OCI-LY3 (cell line): ENCODE measurements around the gene IMMP2L.

Experiments used
- H2AFZ ChIP-seq: fragments of 200-600, 300-600 bp; shearing (Covaris generic); 2 replicates; pipeline ENCODE4 v1.6.0; 2014; ENCODE audit warnings: antibody characterized with exemption, low read depth, low read length
- H3K27ac ChIP-seq: fragments of 200-600, 300-600 bp; sonication (generic); 2 replicates; pipeline ENCODE4 v1.5.1; 2014; ENCODE audit warnings: mild to moderate bottlenecking, low read length, moderate library complexity, mixed read lengths
- H3K27me3 ChIP-seq: fragments of 200-600, 300-600 bp; sonication (generic); 2 replicates; pipeline ENCODE4 v1.6.1; 2014; ENCODE audit warnings: low read depth, low read length, mixed read lengths
- H3K36me3 ChIP-seq: fragments of 200-600, 300-600 bp; sonication (generic); replicated peaks from 2 replicates; pipeline ENCODE3; 2014; ENCODE audit warnings: low read depth, low read length, mixed read lengths
- H3K4me1 ChIP-seq: fragments of 300-600, 200-600 bp; sonication (generic); 2 replicates; pipeline ENCODE4 v1.6.1; 2014; ENCODE audit warnings: low read length, mixed read lengths
- H3K4me2 ChIP-seq: fragments of 200-600, 300-600 bp; sonication (generic); 2 replicates; pipeline ENCODE4 v1.6.1; 2014; ENCODE audit warnings: low read length, mixed read lengths
- H3K4me3 ChIP-seq: fragments of 300-600, 200-600 bp; sonication (generic); 2 replicates; pipeline ENCODE4 v1.5.1; 2014; ENCODE audit warnings: antibody characterized with exemption, mild to moderate bottlenecking, low read length, moderate library complexity
- H3K79me2 ChIP-seq: fragments of 300-600, 200-600 bp; shearing (Covaris generic); 2 replicates; pipeline ENCODE4 v1.6.1; 2014; ENCODE audit warnings: mild to moderate bottlenecking, low read length, mixed read lengths
- H3K9ac ChIP-seq: fragments of 300-600, 200-600 bp; shearing (Covaris generic); 2 replicates; pipeline ENCODE4 v1.6.0; 2014; ENCODE audit warnings: mild to moderate bottlenecking, low read length, moderate library complexity
- H3K9me3 ChIP-seq: fragments of 200-600, 300-600 bp; shearing (Covaris generic); 2 replicates; pipeline ENCODE4 v1.6.1; 2014; ENCODE audit warnings: low read length, mixed read lengths; ENCODE audit not compliant: insufficient read depth
- H4K20me1 ChIP-seq: fragments of 200-600, 300-600 bp; sonication (generic); 2 replicates; pipeline ENCODE4 v1.6.1; 2016; ENCODE audit warnings: low read length, mixed read lengths; ENCODE audit not compliant: insufficient read depth
- EZH2phosphoT487 ChIP-seq: fragments of 200-600 bp; shearing (Covaris generic); IDR thresholded peaks from 2 replicates; pipeline ENCODE4 v1.6.1; 2018; ENCODE audit warnings: antibody characterized with exemption, mixed run types, low read depth
- TF ChIP-seq, protein P1 (sequence below): fragments of 200-600, 300-600 bp; sonication (generic); IDR thresholded peaks from 2 replicates; pipeline ENCODE4 v1.5.1; 2014; ENCODE audit warnings: antibody characterized with exemption, low read length, low read depth

Gene IMMP2L

DNA sequence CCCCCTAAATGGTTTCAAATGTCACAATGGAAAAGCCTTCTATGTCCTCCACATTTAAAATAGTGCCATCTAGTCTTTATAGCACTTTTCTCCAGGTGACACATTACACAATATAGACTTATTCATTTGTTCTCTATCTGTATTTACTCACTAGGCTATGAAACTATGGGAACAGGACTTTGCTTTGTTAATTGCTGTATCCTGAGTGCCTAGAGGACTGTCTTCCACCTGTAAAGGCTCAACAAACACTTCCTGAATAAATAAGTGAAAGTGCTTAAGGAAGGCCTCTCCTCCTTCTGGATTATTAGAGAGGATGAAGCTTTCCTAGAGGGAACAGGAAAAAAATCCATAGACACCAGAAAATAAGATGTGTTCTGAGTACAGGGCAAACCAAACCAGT is 868.9 kb downstream of the IMMP2L start:
- Histone ChIP-seq H3K4me1 (no peaks in the 10 kb centered on the region), H2AFZ (no peak overlapping the region)
- TF ChIP-seq EZH2phosphoT487: no peak

DNA sequence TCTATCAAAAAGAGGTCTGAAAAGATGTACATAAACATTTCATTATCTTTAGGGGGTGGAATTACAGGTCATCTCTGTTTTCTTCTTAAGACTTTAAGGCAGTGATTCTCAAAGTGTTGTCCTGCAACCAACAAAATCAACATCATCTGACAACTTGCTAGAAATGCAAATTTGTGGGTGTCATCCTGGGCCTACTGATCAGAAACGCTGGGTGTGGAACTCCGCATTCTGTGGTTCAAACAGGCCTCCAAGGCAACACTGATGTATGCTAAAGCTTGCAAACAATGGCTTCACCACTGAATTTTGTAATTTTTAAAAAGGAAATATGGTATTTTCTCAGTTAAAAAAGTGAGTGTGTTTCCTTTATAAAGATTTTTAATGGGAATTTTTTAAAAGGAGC is 873.4 kb downstream of the IMMP2L start:
- Histone ChIP-seq H3K4me2 (no peak overlapping the region), H4K20me1 (no peaks in the 10 kb centered on the region), H3K4me1 (no peaks in the 10 kb centered on the region), H2AFZ (no peak overlapping the region), H3K36me3 (no peaks in the 10 kb centered on the region), H3K9me3 (no peaks in the 10 kb centered on the region), H3K9ac (no peak overlapping the region), H3K4me3 (no peak overlapping the region), H3K79me2 (no peaks in the 10 kb centered on the region), H3K27me3 (no peaks in the 10 kb centered on the region), H3K27ac (no peak overlapping the region)
- TF ChIP-seq, protein P1, sequence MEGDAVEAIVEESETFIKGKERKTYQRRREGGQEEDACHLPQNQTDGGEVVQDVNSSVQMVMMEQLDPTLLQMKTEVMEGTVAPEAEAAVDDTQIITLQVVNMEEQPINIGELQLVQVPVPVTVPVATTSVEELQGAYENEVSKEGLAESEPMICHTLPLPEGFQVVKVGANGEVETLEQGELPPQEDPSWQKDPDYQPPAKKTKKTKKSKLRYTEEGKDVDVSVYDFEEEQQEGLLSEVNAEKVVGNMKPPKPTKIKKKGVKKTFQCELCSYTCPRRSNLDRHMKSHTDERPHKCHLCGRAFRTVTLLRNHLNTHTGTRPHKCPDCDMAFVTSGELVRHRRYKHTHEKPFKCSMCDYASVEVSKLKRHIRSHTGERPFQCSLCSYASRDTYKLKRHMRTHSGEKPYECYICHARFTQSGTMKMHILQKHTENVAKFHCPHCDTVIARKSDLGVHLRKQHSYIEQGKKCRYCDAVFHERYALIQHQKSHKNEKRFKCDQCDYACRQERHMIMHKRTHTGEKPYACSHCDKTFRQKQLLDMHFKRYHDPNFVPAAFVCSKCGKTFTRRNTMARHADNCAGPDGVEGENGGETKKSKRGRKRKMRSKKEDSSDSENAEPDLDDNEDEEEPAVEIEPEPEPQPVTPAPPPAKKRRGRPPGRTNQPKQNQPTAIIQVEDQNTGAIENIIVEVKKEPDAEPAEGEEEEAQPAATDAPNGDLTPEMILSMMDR: no peak
- no peak for TF ChIP-seq EZH2phosphoT487

More for the DNA sequence above, 868.9 kb downstream of the IMMP2L start:
- H3K27me3 ChIP-seq: no peaks in the 10 kb centered on the region
- no peaks in the 10 kb centered on the region for H3K79me2 ChIP-seq
- no peak overlapping the region for H3K27ac ChIP-seq
- no peak overlapping the region for H3K9ac ChIP-seq
- no peak overlapping the region for H3K4me2 ChIP-seq
- H4K20me1 ChIP-seq: no peaks in the 10 kb centered on the region
- no peaks in the 10 kb centered on the region for H3K9me3 ChIP-seq
- H3K4me3 ChIP-seq: no peak overlapping the region
- no peaks in the 10 kb centered on the region for H3K36me3 ChIP-seq

DNA sequence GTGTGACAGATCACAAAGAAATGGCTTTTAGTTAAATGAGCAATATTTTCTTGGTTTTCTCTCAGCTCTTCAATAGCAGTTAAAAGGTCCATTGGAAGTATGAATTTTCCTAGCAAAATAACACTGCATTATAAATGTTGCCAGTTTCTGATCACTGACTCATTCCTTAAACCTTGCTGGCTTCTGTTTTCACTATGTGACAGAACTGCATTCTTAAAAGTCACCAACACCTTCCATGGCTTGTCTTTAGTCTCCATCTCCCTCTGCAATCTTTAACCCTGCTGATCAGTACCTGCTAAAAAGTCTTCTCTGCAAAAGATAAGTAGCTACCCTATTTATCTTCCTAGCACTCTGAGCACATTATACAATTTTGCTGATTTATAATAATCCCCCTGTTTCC is 876.4 kb downstream of the IMMP2L start:
- Histone ChIP-seq H3K36me3 (no peaks in the 10 kb centered on the region), H3K4me2 (no peak overlapping the region), H3K27me3 (no peaks in the 10 kb centered on the region), H4K20me1 (no peaks in the 10 kb centered on the region), H3K9ac (no peak overlapping the region), H3K9me3 (no peaks in the 10 kb centered on the region), H3K4me3 (no peak overlapping the region), H3K79me2 (no peaks in the 10 kb centered on the region), H2AFZ (no peak overlapping the region), H3K27ac (no peak overlapping the region), H3K4me1 (no peaks in the 10 kb centered on the region)
- TF ChIP-seq, protein P1: no peak

DNA sequence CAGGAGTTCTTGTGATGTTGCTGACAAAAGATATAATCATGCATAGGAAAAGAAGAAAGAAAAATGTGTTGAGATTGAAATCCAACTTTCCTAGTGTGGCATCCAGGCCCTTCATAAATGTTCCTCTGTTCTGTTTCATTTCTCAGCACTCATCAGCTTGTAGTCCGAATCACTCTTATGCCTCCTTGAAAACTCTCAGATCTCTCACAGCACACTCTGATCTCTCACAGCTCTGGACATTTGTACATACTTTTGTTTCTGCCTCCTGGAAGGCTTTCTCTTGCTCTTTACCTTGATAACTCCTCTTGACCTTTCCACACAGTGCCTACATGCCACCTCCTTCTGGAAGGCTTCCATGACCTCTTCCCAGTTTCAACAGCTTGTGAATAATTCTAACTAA is 880.4 kb downstream of the IMMP2L start:
- no peak for TF ChIP-seq EZH2phosphoT487
- TF ChIP-seq, protein P1: no peak
- no peak overlapping the region for H3K4me3 ChIP-seq
- no peak overlapping the region for H2AFZ ChIP-seq
- no peak overlapping the region for H3K27ac ChIP-seq
- H3K27me3 ChIP-seq: no peaks in the 10 kb centered on the region
- no peaks in the 10 kb centered on the region for H4K20me1 ChIP-seq
- H3K4me2 ChIP-seq: no peak overlapping the region
- no peak overlapping the region for H3K9ac ChIP-seq
- no peaks in the 10 kb centered on the region for H3K36me3 ChIP-seq
- H3K79me2 ChIP-seq: no peaks in the 10 kb centered on the region
- H3K4me1 ChIP-seq: no peaks in the 10 kb centered on the region
- H3K9me3 ChIP-seq: no peaks in the 10 kb centered on the region

DNA sequence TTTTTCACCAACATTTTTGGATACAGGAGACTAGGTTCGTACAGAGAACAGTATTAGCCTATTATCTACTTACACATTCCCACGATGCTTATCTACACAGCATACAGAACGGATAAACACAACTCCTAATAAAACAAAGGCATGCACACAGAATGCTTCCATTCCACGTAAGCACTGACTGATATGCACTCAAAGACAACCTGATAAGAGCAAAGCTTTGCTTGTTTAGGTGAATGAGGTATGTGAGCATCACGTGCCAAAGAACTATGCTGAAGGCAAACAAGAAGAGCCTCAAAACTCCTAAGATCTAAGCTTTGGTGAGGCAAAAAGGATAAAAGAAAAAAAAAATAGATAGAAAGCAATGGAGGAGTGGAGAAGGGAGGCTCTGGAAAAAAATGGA is 884.9 kb downstream of the IMMP2L start:
- H2AFZ ChIP-seq: no peak overlapping the region
- TF ChIP-seq EZH2phosphoT487: no peak
- TF ChIP-seq, protein P1: no peak
- H3K9ac ChIP-seq: no peak overlapping the region
- no peaks in the 10 kb centered on the region for H3K4me1 ChIP-seq
- H3K27me3 ChIP-seq: no peaks in the 10 kb centered on the region
- no peaks in the 10 kb centered on the region for H3K36me3 ChIP-seq
- no peak overlapping the region for H3K4me2 ChIP-seq
- H3K4me3 ChIP-seq: no peak overlapping the region
- H3K9me3 ChIP-seq: 0 out of 2 replicates have a peak, but pooled peaks cover 3% of the 10 kb centered on the region
- H3K79me2 ChIP-seq: no peaks in the 10 kb centered on the region
- H3K27ac ChIP-seq: no peak overlapping the region
- H4K20me1 ChIP-seq: no peaks in the 10 kb centered on the region
